Measurements from ENCODE around the gene CHID1.

CHID1 gene

DNA sequence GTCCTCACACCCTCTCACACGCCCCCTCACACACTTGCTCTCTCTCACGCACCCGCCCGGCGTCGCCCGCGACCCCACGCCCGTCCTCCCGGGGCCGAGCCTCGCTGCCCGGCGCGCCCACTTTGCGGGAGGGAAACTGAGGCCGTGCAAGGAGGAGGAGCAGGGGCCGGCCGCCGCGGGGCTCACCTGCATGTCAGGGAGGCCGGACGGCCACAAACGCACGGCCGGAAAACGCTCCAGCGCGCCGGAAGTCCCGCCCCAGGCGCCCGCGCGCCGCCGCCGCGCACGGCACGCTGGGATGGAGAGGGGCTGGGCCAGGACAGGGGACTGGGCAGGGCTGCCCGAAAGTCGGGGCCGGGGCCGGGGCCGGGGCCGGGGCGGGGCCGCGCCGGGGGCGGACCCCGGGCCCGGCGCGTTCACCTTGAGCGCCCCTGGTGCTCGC, at the start of gene CHID1:
CHID1 (minus strand) TSS at position 222 of the 442 bp plus-strand sequence. CDS start 5,994 bp downstream, outside the sequence.
- H3K9me3 Mint-ChIP-seq, result no peaks in the 10 kb centered on the region
- H3K4me3 Mint-ChIP-seq, result peak within 1 kb of the TSS; percentile 93
- DNase-seq (ENCODE audit: low spot score in 2 of 2) (peak; percentile 82 to 94), ATAC-seq (peak; percentile 96)
- peaks cover 14% of the 10 kb centered on the region for H3K36me3 Mint-ChIP-seq
- H3K4me1 Mint-ChIP-seq, result peaks cover 30% of the 10 kb centered on the region
- H3K27ac Mint-ChIP-seq, result peak within 1 kb of the TSS; percentile 92

DNA sequence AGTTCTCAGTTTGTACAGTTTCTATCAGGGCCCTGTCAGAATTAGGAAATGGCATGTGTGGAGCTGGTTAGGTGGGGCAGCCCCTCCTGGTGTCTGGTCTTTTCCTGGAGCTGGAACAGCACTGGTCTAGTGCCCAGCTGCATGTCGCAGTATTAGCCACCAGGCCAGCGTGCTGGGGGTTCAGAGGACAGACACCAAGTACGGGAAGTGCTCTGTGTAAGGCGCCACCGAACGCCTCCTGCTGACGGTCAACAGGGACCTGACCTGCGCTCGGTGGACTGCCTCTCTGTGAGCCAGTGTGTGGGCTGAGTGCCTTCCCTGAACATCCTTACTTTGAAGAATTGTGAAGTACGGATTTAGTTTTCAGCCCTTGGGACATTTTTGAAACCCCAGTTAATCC, 49.0 kb upstream of the CHID1 start:
- H3K9me3 Mint-ChIP-seq, result no peaks in the 10 kb centered on the region
- no peak for ATAC-seq
- DNase-seq (ENCODE audit: low spot score in 2 of 2), result no peak
- H3K4me3 Mint-ChIP-seq, result no peak overlapping the region
- peaks cover 30% of the 10 kb centered on the region for H3K4me1 Mint-ChIP-seq
- H3K36me3 Mint-ChIP-seq, result peaks cover 38% of the 10 kb centered on the region
- no peak overlapping the region for H3K27ac Mint-ChIP-seq

DNA sequence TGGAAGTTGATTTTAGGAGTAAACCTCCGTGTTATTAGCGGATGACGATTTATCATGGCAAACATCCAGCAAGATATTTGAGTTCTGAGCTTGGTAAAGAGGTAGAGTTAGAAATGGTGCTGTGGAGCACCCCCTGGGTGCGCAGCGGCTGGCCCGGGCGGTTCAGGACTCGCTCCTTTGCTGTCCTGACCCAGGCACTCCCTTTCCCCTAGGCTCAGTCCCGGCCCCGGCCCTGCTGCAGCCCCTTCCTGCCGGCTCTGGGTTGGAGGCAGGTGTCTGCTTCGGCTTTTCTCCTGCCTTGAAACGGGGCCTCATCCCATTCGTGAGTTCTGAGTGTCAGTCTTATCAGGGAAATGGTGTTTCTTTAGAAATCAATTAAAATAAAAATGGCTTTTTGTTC, 48.4 kb upstream of the CHID1 start:
- no peak for ATAC-seq
- Mint-ChIP-seq H3K9me3 (no peaks in the 10 kb centered on the region), H3K36me3 (peaks cover 33% of the 10 kb centered on the region), H3K4me3 (no peak overlapping the region), H3K4me1 (peaks cover 32% of the 10 kb centered on the region), H3K27ac (peak overlapping the region; percentile 86)
- DNase-seq (ENCODE audit: low spot score in 2 of 2), result no peak

DNA sequence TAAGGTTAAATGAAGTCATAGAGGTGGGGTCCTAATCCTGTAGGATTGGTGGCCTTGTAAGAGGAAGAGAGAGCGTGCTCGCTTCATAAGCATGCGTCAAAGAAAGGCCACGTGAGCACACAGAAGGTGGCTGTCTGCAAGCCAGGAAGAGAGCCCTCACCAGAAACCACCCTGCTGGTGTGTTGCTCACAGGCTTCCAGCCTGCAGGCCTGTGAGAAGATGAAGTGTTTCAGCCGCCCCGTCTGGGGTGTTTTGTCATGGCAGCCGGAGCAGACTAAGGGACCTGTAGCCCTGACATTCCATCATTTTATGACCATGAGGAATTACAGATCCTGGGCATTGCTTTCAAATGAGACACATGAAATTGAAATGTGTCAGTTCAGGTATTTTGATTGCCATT, 47.5 kb upstream of the CHID1 start:
- H3K36me3 Mint-ChIP-seq, result peaks cover 33% of the 10 kb centered on the region
- no peak for DNase-seq (ENCODE audit: low spot score in 2 of 2)
- H3K9me3 Mint-ChIP-seq, result no peaks in the 10 kb centered on the region
- peaks cover 41% of the 10 kb centered on the region for H3K4me1 Mint-ChIP-seq
- no peak for ATAC-seq
- H3K4me3 Mint-ChIP-seq, result no peak overlapping the region
- peak overlapping the region; percentile 86 for H3K27ac Mint-ChIP-seq

DNA sequence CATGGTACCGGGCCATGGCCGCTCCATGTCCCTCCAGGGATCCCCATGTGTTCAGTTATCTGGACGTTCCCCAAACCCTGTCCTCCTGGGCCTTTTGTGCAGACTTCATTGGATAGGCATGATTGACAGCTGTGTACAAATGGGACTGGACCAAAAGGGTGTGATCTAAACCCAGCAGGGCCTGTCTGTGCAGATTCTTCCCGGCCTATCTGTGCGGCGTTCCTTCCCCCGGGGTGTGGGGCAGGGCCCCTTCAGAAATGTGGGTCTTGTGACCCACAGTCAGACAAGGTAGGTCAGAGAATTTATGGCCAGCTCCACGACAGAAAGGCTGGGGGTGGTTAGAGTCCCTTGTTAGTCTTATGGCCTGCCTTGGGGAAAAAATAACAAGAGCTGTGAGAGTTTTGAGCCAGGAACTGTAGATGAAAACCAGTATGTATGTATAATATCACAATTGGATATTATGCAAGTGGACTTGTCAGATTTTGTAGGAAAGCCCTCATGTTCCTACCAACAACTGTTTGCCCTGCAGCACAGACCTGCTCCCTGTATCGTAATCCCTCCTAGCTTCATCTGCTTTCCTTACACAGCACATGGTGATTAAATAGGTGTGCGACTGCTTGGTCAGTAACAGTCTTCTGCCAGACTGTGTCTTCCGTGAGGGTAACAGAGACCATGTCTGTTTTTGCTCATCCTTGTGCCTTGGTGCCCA, 46.8 kb upstream of the CHID1 start:
- H3K4me3 Mint-ChIP-seq, result no peak overlapping the region
- H3K27ac Mint-ChIP-seq, result no peak overlapping the region
- H3K9me3 Mint-ChIP-seq, result no peaks in the 10 kb centered on the region
- no peak for DNase-seq (ENCODE audit: low spot score in 2 of 2)
- peaks cover 25% of the 10 kb centered on the region for H3K36me3 Mint-ChIP-seq
- peaks cover 48% of the 10 kb centered on the region for H3K4me1 Mint-ChIP-seq
- ATAC-seq, result no peak

DNA sequence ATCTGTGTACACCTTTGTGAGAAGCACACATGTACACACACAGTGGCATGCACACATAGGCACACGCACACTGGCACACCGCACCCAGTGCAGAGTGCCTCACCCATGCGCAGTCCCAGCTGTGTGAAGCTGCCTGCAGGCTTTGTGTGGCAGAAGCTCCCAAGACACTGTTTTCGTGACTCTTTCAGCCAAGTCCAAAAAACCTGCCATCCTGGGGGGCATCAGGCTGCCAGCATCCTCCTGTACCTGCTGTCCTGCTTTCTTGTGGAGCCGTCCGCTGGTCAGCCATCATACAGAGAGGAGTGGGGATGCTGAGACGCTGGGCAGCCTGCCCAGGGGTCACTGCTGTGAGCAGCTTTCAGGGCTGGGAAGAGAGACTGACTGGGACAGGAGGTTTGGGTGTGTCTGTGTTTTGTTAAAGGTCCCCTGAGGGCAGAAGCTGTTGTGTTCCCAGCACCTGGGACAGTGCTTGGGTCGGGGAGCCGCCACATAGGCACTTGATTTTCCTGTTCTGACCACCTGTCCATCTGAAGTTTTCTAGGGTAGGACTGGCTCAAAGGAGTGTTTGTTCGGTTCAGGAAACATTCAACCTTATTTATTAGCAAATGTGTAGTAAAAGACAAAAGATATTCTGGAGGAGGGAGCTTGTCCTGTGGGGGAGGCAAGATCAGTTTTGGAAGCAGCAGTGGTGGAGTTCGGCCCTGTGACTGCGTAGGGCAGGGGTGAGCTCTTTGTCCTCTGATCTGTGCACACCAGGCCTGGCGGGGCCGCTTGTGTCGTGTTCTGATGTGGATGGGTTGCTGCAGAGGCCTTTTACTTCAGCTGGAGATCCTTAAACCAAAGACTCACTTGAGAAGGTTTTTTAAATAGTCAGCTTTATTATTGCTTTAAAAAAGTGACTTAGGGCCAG, 44.8 kb upstream of the CHID1 start:
- Mint-ChIP-seq H3K4me1 (peaks cover 50% of the 10 kb centered on the region), H3K27ac (peak overlapping the region; percentile 75), H3K9me3 (no peaks in the 10 kb centered on the region), H3K4me3 (no peak overlapping the region), H3K36me3 (peaks cover 11% of the 10 kb centered on the region)
- DNase-seq (ENCODE audit: low spot score in 2 of 2) (no peak), ATAC-seq (no peak)

DNA sequence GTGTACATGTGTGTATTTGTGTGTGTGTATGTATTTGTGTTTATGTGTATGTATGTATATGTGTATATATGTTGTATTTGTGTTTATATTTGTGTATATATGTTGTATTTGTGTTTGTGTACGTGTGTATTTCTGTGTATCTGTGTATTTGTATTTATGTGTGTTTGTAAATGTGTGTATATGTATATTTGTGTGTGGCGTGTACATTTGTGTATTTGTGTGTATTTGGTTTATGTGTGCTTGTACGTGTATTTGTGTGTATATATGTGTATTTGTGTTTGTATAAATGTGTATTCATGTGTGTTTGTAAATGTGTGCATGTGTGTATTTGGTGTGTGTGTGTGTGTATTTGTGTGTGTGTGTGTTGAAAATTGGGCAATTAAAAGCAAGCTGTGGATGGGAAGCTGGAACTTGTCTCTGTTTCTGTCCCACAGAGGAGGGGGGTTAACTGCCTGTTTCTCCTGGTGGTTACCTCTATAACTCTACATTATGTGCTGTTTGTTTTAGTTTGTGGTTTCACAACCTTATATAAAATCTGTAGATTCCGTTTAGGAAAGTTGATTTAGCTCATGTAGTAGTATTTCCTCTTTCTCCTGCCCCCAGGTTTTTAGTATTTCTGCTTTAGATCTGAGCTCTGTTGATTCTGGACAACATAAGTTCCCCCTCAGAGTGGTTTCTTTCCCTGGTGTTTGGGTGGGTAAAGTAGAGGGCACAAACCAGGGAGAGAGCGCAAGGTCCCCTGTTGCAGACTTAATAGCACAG, 44.0 kb upstream of the CHID1 start:
- no peak for ATAC-seq
- Mint-ChIP-seq H3K9me3 (no peaks in the 10 kb centered on the region), H3K4me3 (no peak overlapping the region), H3K4me1 (peaks cover 50% of the 10 kb centered on the region), H3K27ac (peak overlapping the region; percentile 75), H3K36me3 (peaks cover 2% of the 10 kb centered on the region)
- DNase-seq (ENCODE audit: low spot score in 2 of 2), result no peak

DNA sequence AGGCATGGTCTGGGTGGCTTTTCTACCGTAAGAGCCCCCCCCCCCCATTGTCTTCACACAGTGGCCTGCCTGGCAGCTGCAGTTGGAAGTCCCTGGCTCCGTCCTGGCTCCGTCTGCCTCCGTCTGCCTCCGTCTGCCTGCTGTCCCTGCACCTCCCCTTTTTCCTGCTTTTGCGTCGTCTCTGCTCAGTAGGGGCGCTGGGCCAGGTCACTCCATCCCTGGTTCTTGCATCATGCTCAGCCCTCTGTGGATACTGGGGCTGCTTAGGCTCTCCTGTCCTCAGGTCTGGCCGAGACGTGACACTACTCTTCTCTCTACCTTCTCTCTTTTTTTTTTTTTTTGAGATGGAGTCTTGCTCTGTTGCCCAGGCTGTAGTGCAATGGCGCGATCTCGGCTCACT, 42.9 kb upstream of the CHID1 start:
- ATAC-seq, result no peak
- Mint-ChIP-seq H3K4me3 (no peak overlapping the region), H3K27ac (peak overlapping the region; percentile 75)

DNA sequence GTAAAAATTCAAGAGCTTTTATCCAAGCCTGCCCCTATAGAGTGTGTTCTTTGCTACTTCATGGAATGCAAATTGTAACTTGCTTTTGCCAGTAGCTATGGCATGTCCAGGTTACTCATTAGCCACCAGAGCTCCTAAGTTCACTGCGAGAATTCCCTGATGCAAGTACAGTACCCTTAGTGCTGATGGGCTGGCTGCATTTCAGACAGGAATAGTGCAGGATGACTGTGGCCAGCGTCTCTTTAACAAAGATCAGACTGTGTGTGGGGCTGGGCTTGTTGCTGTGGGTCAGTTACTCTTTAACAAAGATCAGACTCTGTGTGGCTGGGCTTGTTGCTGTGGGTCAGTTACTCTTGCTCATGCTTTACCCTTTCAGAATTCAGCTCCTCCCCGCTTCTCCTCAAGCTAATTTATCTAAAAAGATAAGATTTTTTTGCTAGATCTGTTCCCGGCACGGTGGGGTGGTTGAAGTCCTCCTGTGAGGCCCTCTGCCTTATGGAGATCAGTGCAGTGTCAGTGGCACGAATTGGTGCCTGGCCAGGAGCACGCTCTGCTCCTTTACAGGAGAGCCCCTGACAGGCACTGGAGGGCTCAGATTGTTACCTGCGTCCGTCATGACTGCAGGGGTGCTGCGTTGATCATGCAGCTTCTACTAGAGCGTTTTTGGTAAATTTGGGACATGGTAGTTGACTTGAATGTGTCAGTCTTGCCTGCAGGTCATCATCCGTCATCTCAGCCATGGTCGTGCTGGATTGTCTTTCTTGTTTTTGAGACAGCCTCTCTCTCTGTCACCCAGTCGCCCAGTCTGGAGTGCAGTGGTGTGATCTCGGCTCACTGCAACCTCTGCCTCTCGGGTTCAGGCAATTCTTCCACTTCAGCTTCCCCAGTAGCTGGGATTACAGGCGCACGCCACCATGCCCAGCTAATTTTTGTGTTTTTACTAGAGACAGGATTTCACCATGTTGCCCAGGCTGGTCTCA, 42.1 kb upstream of the CHID1 start:
- no peak for ATAC-seq
- Mint-ChIP-seq H3K36me3 (no peaks in the 10 kb centered on the region), H3K4me3 (no peak overlapping the region)

More for the DNA sequence above, 42.9 kb upstream of the CHID1 start:
- Mint-ChIP-seq H3K4me1 (peaks cover 50% of the 10 kb centered on the region), H3K36me3 (no peaks in the 10 kb centered on the region), H3K9me3 (no peaks in the 10 kb centered on the region)
- no peak for DNase-seq (ENCODE audit: low spot score in 2 of 2)

DNA sequence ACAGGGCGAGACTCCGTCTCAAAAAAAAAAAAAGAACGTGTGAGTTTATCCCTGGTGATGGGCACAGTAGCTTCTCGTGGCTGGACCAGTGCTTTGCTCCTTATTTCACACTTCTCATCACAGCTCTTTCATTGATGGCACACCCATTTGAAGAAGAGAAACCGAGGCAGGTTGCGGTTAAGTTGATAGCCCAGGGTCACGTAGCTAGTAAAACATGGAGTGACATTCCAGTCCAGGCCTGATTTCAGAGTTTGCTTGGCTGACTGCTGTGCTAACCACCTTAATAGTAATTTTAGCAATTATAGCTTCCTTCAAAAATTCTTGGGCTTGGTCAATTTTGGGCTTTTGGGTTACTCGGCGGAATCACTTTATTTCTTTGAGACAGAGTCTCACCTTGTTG, 40.9 kb upstream of the CHID1 start:
- Mint-ChIP-seq H3K4me3 (no peak overlapping the region), H3K27ac (no peak overlapping the region), H3K9me3 (peaks cover 4% of the 10 kb centered on the region), H3K4me1 (peaks cover 37% of the 10 kb centered on the region), H3K36me3 (peaks cover 8% of the 10 kb centered on the region)
- no peak for ATAC-seq
- no peak for DNase-seq (ENCODE audit: low spot score in 2 of 2)

More for the DNA sequence above, 42.1 kb upstream of the CHID1 start:
- Mint-ChIP-seq H3K27ac (peak overlapping the region; percentile 2), H3K9me3 (peaks cover 4% of the 10 kb centered on the region), H3K4me1 (peaks cover 46% of the 10 kb centered on the region)
- no peak for DNase-seq (ENCODE audit: low spot score in 2 of 2)

DNA sequence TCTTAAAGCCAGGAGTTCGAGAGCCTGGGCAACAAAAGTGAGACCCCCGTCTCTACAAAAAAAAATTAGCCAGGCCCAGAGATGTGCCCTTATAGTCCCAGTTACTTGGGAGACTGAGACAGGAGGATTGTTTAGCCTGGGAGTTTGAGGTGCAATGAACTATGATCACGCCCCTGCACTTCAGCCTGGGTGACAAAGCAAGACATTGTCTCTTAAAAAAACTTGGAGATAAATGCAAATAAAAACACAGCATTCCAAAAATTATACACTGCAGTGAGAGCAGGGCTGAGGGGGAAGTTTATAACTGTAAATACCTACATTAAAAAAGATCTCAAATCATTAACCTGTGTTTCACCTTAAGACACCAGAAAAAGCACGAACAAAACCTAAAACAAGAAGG, 37.1 kb upstream of the CHID1 start:
- peaks cover 4% of the 10 kb centered on the region for H3K9me3 Mint-ChIP-seq
- peaks cover 36% of the 10 kb centered on the region for H3K4me1 Mint-ChIP-seq
- H3K27ac Mint-ChIP-seq, result no peak overlapping the region
- no peak for DNase-seq (ENCODE audit: low spot score in 2 of 2)
- peaks cover 31% of the 10 kb centered on the region for H3K36me3 Mint-ChIP-seq
- H3K4me3 Mint-ChIP-seq, result no peak overlapping the region
- no peak for ATAC-seq

DNA sequence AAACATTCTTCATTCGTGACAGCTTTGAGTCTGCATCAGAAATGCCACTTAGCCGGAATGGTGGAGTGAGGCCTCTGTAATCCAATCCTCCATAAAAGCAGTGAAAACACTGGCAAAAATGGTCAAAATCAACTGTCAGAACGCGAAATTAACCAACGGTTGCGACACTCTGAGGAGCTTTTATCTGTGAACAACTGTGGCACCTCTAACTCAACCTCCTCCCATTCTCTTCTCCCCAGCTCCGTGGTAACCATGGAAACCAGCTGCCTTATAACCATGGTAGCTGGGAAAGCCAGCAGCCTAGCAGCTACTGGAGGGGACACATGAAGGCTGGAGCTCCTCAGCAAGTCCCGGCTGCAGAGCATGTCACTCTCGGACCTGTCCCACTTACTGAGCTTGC, 35.4 kb upstream of the CHID1 start:
- H3K27ac Mint-ChIP-seq, result no peak overlapping the region
- ATAC-seq (no peak), DNase-seq (ENCODE audit: low spot score in 2 of 2) (no peak)
- H3K4me3 Mint-ChIP-seq, result no peak overlapping the region
- peaks cover 31% of the 10 kb centered on the region for H3K36me3 Mint-ChIP-seq
- H3K4me1 Mint-ChIP-seq, result peaks cover 40% of the 10 kb centered on the region
- H3K9me3 Mint-ChIP-seq, result peaks cover 4% of the 10 kb centered on the region

DNA sequence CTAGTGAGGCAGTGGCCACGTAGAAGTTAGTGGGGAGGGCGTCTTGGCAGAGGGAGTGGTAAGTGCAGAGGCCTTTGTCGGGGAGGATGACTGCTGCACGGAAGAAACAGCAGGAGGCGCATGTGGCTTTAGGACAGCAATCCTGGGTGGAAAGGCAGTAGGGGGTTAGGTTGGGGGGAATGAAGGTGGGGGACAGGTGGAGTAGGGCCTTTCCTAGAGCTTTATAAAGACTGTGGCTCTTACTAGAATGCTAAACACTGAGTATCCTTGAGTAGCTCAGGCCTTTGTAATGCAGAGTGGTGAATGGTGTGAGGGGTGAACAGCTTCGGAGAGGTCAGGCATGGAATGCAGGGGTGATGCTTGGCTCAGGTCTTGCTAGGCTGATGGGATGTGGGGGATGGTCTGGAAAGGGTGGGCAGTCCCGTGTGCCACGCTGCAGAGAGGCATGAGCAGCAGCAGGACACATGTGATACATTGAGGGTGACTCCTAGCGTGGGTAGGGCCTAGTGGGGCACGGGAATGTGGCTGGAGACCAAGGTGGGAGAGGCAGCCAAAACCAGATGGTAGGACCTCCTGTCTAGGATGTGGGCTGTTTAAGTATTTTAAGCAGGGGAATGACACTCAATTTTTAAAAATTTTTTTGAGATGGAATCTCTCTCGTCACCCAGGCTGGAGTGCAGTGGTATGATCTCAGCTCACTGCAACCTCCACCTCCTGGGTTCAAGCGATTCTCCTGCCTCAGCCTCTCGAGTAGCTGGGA, 34.3 kb upstream of the CHID1 start:
- no peak for DNase-seq (ENCODE audit: low spot score in 2 of 2)
- Mint-ChIP-seq H3K27ac (no peak overlapping the region), H3K4me1 (peaks cover 51% of the 10 kb centered on the region), H3K4me3 (no peak overlapping the region), H3K9me3 (peaks cover 4% of the 10 kb centered on the region), H3K36me3 (peaks cover 31% of the 10 kb centered on the region)
- no peak for ATAC-seq

DNA sequence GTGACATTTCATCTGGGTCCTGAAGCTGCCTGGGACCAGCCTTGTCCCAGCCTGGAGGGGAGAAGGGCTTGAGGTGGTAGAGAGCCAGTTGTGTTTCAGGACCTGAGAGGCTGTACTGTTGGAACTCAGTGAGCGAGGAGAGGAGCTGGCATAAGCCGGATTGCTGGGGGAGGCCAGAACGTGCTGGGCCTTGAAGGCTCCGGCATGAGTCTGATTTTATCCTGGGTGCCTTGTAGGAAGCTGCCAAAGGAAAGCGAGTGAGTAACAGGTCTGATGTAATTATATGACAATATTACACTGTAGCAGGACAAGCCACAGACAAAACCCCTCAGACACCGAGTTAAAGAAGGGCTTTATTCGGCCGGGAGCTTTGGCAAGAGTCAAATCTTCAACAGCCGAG, 32.2 kb upstream of the CHID1 start:
- H3K4me1 Mint-ChIP-seq, result peaks cover 55% of the 10 kb centered on the region
- H3K36me3 Mint-ChIP-seq, result peaks cover 31% of the 10 kb centered on the region
- DNase-seq (ENCODE audit: low spot score in 2 of 2), result no peak
- H3K27ac Mint-ChIP-seq, result peak overlapping the region; percentile 65
- no peak for ATAC-seq
- peaks cover under 1% of the 10 kb centered on the region for H3K9me3 Mint-ChIP-seq
- H3K4me3 Mint-ChIP-seq, result no peak overlapping the region

Data from stimulated activated effector memory CD8-positive, alpha-beta T cell treated with anti-CD3 and anti-CD28 coated beads, Interleukin-12 subunit alpha, Interleukin-12 subunit beta, amount 100 ng/mL, for 72 hours (primary cell).